DND-41 (cell line): ENCODE data around the gene ROCK1.

Experiments used
- ATAC-seq: fragments of 200-7000 bp; cut with Tn5 transposase; 3 replicates; pipeline ENCODE4 v1.9.1; 2021; ENCODE audit warnings: low read depth; ENCODE audit not compliant: insufficient read depth
- DNase-seq: peaks from one replicate; pipeline ENCODE4 v3.0.0-alpha.2; 2020
- H2AFZ ChIP-seq: 2 replicates; pipeline ENCODE4 v1.6.0; 2012; ENCODE audit warnings: low read depth, low read length
- H3K27ac ChIP-seq: 2 replicates; pipeline ENCODE4 v1.5.1; 2012; ENCODE audit warnings: low read length, inconsistent platforms
- H3K27me3 ChIP-seq: fragments of 200-600 bp; sonication (generic); 2 replicates; pipeline ENCODE4 v1.6.0; 2012; ENCODE audit warnings: low read length, mild to moderate bottlenecking, inconsistent platforms; ENCODE audit not compliant: insufficient read depth, poor library complexity
- H3K36me3 ChIP-seq: 2 replicates; pipeline ENCODE4 v1.5.1; 2012; ENCODE audit warnings: low read length, inconsistent platforms; ENCODE audit not compliant: insufficient read depth
- H3K4me1 ChIP-seq: 2 replicates; pipeline ENCODE4 v1.5.1; 2012; ENCODE audit warnings: mild to moderate bottlenecking, low read length; ENCODE audit not compliant: insufficient read depth
- H3K4me2 ChIP-seq: 2 replicates; pipeline ENCODE4 v1.6.0; 2012; ENCODE audit warnings: mild to moderate bottlenecking, moderate library complexity, low read length, inconsistent platforms; ENCODE audit not compliant: insufficient read depth
- H3K4me3 ChIP-seq, 2 experiments: fragments of 200-600 bp in 1 of 2; shearing (Covaris generic) in 1 of 2; 2 replicates each; pipeline ENCODE4 v1.5.1; 2012 to 2016; ENCODE audit warnings: inconsistent platforms in 2 of 2, low read length in 2 of 2, mild to moderate bottlenecking in 2 of 2, low read depth in 1 of 2, moderate library complexity in 1 of 2
- H3K79me2 ChIP-seq: 2 replicates; pipeline ENCODE4 v1.6.0; 2012; ENCODE audit warnings: low read length, inconsistent platforms; ENCODE audit not compliant: insufficient read depth
- H3K9ac ChIP-seq: 2 replicates; pipeline ENCODE4 v1.6.0; 2012; ENCODE audit warnings: low read depth, mild to moderate bottlenecking, inconsistent platforms, low read length, moderate library complexity
- H3K9me3 ChIP-seq: 2 replicates; pipeline ENCODE4 v1.5.1; 2012; ENCODE audit warnings: low read length, moderate library complexity, mild to moderate bottlenecking, inconsistent platforms; ENCODE audit not compliant: insufficient read depth, severe bottlenecking
- H4K20me1 ChIP-seq: 2 replicates; pipeline ENCODE4 v1.6.0; 2012; ENCODE audit warnings: low read length; ENCODE audit not compliant: insufficient read depth
- EZH2 ChIP-seq: IDR thresholded peaks from 3 replicates; pipeline ENCODE4 v1.6.1; 2012; ENCODE audit warnings: borderline replicate concordance, low read depth, mild to moderate bottlenecking, moderate library complexity, low read length, inconsistent platforms; ENCODE audit not compliant: severe bottlenecking
- TF ChIP-seq, protein P1 (sequence below): IDR thresholded peaks from 2 replicates; pipeline ENCODE4 v1.5.1; 2012; ENCODE audit warnings: borderline replicate concordance, low read length, moderate library complexity, mild to moderate bottlenecking; ENCODE audit not compliant: poor library complexity, severe bottlenecking; ENCODE audit errors: extremely low read depth

ROCK1 gene

DNA sequence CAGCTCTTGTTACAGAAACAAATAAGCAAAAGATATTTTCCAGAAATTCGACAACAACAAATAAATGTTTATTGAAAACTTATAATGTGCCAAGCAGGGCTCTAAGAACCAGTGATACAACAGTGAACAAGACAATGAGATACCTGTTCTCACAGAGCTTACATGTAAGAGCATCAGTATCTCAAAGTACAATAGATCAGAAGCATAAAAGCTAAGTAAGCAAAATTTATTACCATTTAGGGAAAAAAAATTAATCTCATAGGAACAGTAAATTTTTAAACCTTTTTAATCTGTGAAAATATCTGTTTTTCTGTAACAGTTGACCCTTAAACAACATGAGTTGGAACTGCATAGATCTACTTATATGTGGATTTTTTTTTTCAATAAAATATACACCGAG lies 20.9 kb downstream of the ROCK1 start:
- DNase-seq: no peak
- Histone ChIP-seq H3K36me3 (no peaks in the 10 kb centered on the region), H3K27me3 (no peaks in the 10 kb centered on the region), H3K27ac (no peak overlapping the region), H3K4me2 (no peak overlapping the region), H2AFZ (no peak overlapping the region), H3K4me1 (no peaks in the 10 kb centered on the region), H4K20me1 (peaks cover 50% of the 10 kb centered on the region; the same call in 1 of the 2 replicates), H3K9me3 (no peaks in the 10 kb centered on the region), H3K79me2 (peaks cover 99% of the 10 kb centered on the region), H3K4me3 (no peak overlapping the region), H3K9ac (no peak overlapping the region)
- TF ChIP-seq, protein P1, sequence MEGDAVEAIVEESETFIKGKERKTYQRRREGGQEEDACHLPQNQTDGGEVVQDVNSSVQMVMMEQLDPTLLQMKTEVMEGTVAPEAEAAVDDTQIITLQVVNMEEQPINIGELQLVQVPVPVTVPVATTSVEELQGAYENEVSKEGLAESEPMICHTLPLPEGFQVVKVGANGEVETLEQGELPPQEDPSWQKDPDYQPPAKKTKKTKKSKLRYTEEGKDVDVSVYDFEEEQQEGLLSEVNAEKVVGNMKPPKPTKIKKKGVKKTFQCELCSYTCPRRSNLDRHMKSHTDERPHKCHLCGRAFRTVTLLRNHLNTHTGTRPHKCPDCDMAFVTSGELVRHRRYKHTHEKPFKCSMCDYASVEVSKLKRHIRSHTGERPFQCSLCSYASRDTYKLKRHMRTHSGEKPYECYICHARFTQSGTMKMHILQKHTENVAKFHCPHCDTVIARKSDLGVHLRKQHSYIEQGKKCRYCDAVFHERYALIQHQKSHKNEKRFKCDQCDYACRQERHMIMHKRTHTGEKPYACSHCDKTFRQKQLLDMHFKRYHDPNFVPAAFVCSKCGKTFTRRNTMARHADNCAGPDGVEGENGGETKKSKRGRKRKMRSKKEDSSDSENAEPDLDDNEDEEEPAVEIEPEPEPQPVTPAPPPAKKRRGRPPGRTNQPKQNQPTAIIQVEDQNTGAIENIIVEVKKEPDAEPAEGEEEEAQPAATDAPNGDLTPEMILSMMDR: no peak
- TF ChIP-seq EZH2: no peak
- no peak for ATAC-seq

DNA sequence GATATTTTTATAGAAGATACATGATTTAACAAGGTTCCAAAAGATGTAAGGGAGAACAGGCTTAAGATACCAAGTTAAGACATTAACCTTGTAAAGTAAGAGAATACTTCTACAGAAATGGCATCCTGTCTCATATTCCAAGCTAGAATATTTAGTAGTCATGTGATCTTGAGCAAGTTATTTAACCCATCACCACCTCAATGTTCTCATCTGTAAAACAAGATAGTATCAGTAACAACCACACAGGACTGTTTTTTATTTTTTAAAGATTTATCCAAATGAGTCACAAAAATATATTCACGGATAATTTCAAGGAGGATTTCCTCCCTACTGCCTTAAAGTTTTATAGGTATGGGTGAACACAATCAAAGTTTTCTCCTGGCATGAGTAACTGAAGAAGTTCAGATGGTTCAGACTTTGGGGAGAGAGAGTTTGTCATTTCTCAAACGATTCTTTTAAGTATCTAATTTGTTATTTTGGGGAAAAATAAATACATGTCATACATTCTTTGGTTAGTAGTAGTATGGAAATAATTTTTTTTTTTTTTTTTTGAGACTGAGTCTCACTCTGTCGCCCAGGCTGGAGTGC lies 25.9 kb downstream of the ROCK1 start:
- Histone ChIP-seq H3K4me2 (no peak overlapping the region), H3K79me2 (peaks cover 100% of the 10 kb centered on the region), H3K9me3 (no peaks in the 10 kb centered on the region), H3K27me3 (no peaks in the 10 kb centered on the region), H2AFZ (no peak overlapping the region), H3K27ac (no peak overlapping the region), H3K4me1 (no peaks in the 10 kb centered on the region), H3K36me3 (no peaks in the 10 kb centered on the region), H4K20me1 (peaks cover 38% of the 10 kb centered on the region; the same call in 1 of the 2 replicates), H3K4me3 (no peak overlapping the region), H3K9ac (no peak overlapping the region)
- TF ChIP-seq, protein P1: no peak
- no peak for TF ChIP-seq EZH2
- ATAC-seq: no peak
- DNase-seq: no peak

DNA sequence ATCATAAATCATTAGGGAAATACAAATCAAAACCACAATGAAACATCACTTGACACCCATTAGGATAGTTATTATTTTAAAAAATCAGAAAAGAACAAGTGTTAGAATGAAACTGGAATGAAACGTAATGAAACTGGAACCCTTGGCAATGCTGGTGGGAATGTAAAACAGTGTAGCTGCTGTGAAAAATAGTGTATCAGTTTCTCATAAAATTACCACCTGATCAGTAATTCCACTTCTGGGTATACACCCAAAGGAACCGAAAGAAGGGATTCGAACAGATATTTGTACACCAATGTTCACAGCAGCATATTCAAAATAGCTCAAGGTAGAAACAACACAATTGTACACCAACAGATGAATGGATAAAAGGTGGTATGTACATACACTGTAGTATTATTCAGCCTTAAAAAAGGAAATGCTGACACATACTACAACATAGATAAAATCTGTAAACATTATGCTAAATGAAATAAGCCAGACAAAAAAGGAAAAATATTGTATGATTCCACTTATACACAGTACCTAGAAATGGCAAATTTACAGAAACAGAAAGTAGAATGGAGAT lies 27.0 kb downstream of the ROCK1 start:
- Histone ChIP-seq H3K9me3 (no peaks in the 10 kb centered on the region), H3K27me3 (no peaks in the 10 kb centered on the region), H3K79me2 (peaks cover 100% of the 10 kb centered on the region), H3K4me2 (no peak overlapping the region), H2AFZ (no peak overlapping the region), H3K36me3 (no peaks in the 10 kb centered on the region), H3K27ac (no peak overlapping the region), H4K20me1 (peaks cover 36% of the 10 kb centered on the region; the same call in 1 of the 2 replicates), H3K9ac (no peak overlapping the region), H3K4me1 (no peaks in the 10 kb centered on the region), H3K4me3 (no peak overlapping the region)
- DNase-seq (no peak), ATAC-seq (no peak)
- TF ChIP-seq, protein P1: no peak
- no peak for TF ChIP-seq EZH2
